ENCODE measurements around the gene TRIM66.

- TF ChIP-seq CTCF (IDR thresholded peaks at IDR 0.05) (no peak), POLR2A (IDR thresholded peaks at IDR 0.05) (no peak)
Observed at GRCh38 chr11:8704136-8704535, 21.7 kb upstream of the TRIM66 start.
